Measurements from ENCODE around the gene SLC66A1.

Gene SLC66A1

DNA sequence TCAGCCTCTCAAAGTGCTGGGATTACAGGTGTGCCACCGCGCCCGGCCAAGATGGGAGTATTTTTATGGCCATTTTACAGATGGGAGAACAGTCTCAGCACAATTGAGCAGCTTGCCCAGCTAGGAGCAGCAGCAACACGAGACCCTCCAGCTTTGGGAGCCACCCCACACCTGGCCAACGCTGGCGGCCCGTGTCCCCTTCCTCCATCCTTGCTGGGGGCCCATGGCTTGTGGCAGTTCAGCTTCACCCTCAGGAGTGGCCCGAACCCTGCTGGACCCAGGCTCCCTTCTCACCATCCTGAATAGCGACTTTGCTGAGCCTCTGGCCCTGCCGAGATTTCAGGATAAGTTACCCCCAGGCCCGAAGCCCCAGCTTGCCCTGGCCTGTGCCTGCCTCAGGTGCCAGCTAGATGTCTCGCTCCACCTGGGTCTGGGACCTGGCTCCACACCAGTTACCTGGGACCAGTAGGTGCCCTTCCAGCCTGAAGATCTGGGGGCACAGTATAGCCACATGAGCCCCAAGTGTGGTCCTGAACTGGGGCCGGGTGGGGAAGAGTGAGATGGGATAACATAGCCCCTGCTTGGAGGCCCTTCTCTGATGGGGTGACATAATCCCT, 19.2 kb downstream of the SLC66A1 start:
- H4K20me1 ChIP-seq, result 0 out of 2 replicates have a peak, but pooled peaks cover 4% of the 10 kb centered on the region
- H3K9ac ChIP-seq, result no peak overlapping the region
- peak overlapping the region; percentile 11; the same call in 1 of the 2 replicates for H3K4me2 ChIP-seq
- peaks cover 29% of the 10 kb centered on the region for H3K36me3 ChIP-seq
- H3K27ac ChIP-seq, result no peak overlapping the region
- H3K4me3 ChIP-seq, result no peak overlapping the region
- H3K4me1 ChIP-seq, result peaks cover 24% of the 10 kb centered on the region
- no peaks in the 10 kb centered on the region for H3K27me3 ChIP-seq
- H3K9me3 ChIP-seq, result no peaks in the 10 kb centered on the region
- no peak for TF ChIP-seq Cebpa-rat (IDR thresholded peaks at IDR 0.05)

DNA sequence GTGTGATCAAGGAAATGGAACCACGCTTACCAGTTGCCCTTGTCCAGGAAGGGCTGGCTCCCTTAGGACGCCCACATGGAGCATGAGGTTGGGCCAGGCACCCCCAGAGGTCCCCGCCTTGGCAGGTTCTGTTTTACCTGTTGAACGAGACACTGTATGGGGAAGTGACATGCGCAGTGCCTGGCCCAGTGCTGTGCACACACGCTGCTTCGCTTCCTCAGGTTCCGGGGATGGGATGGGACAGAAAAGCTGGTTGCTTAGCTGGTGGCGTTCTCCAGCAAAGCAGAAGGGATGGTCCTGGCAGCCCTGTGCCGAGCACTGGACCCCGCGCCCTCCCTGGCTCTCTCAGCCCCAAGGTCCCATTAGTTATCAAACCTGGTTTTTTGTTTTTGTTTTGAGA, 20.7 kb downstream of the SLC66A1 start:
- Histone ChIP-seq H3K36me3 (peaks cover 37% of the 10 kb centered on the region), H3K9me3 (no peaks in the 10 kb centered on the region), H3K4me2 (no peak overlapping the region), H3K9ac (no peak overlapping the region), H3K4me1 (peaks cover 28% of the 10 kb centered on the region), H3K4me3 (no peak overlapping the region), H3K27ac (no peak overlapping the region), H4K20me1 (no peaks in the 10 kb centered on the region), H3K27me3 (no peaks in the 10 kb centered on the region)
- TF ChIP-seq Cebpa-rat (IDR thresholded peaks at IDR 0.05), result no peak

DNA sequence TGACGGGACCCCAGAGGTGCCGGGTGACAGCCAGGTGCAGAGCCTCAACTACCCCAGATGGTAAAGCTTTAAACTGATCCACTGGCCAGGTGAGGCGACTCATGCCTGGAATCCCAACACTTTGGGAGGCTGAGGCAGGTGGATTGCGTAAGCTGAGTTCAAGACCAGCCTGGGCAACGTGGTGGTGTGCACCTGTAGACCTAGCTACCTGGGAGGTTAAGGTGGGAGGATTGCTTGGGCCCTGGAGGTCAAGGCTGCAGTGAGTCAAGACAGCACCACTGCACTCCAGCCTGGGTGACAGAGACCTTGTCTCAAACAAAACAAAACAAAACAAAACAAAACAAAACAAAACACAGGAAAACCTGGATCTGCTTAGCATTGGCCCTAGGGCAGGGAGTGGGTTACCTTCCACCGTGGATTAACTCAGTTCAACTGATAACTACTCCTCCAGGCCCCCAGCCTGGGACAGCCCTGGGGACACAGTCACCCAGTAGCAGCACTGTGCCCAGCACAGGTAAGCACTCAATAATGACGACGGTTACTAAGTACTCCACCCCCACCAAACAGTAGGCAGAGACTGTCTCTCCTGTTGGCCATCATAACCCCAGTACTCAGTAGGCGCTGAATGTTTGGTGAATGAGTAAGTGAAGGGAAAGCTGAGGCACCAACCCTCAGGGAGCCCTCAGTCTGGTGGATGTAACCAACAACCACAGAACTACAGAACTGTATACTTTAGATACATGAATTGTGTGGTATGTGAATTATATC, 21.6 kb downstream of the SLC66A1 start:
- Histone ChIP-seq H4K20me1 (no peaks in the 10 kb centered on the region), H3K36me3 (peaks cover 38% of the 10 kb centered on the region), H3K4me2 (no peak overlapping the region), H3K4me1 (peaks cover 30% of the 10 kb centered on the region), H3K27ac (no peak overlapping the region), H3K9me3 (no peaks in the 10 kb centered on the region), H3K9ac (no peak overlapping the region), H3K27me3 (no peaks in the 10 kb centered on the region), H3K4me3 (no peak overlapping the region)
- TF ChIP-seq Cebpa-rat (IDR thresholded peaks at IDR 0.05), result 0 out of 2 replicates have a peak, but pooled peaks have one; percentile 8

DNA sequence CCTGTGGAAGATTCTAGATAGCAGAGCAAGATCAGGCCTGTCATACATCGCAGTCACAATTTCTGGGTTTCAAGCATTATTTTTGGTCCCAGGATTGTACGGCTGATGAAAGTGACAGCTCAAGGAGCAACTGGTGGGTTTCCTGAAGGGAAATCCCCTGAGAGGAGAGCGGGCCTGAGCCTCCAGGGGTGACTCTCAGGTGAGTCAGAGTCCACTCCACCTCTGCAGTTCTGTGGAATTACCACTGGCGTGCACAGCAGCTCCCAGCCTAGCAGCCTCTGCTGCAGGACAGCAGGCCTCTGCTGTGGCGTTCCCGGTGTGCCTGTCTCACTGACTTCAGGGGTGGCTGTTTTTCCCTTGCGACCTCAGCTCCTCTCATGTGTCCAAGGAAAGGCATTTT, 24.4 kb downstream of the SLC66A1 start:
- H4K20me1 ChIP-seq, result peaks cover 9% of the 10 kb centered on the region; the same call in 1 of the 2 replicates
- peak overlapping the region; percentile 23; the same call in 1 of the 2 replicates for H3K9ac ChIP-seq
- H3K4me1 ChIP-seq, result peaks cover 30% of the 10 kb centered on the region
- no peaks in the 10 kb centered on the region for H3K27me3 ChIP-seq
- peak overlapping the region; percentile 20 for H3K4me2 ChIP-seq
- no peak for TF ChIP-seq Cebpa-rat (IDR thresholded peaks at IDR 0.05)
- no peaks in the 10 kb centered on the region for H3K9me3 ChIP-seq
- H3K27ac ChIP-seq, result no peak overlapping the region
- H3K4me3 ChIP-seq, result no peak overlapping the region
- peaks cover 54% of the 10 kb centered on the region for H3K36me3 ChIP-seq

DNA sequence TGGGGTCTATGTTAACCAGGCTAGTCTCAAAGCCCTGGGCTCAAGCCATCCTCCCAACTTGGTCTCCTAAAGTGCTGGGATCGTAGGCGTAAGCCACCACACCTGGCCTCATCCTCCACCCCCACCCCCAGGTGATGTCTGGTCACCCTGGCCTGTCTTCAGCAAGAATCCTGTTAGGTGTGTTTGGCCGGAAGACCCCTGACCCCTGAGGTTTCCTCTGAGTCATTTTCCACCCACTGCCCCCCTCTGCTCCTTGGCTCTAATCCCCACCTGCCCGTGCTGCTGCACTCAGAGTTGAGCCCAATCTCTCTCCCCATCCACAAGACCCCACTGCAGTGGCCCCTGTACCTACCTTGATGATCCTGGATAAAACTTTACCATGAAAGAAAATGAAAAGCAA, 25.2 kb downstream of the SLC66A1 start:
- Histone ChIP-seq H3K27ac (peak overlapping the region; percentile 16; the same call in 1 of the 2 replicates), H3K9me3 (no peaks in the 10 kb centered on the region), H3K4me3 (no peak overlapping the region), H3K36me3 (peaks cover 60% of the 10 kb centered on the region), H3K27me3 (no peaks in the 10 kb centered on the region), H3K9ac (no peak overlapping the region), H3K4me1 (peaks cover 24% of the 10 kb centered on the region), H4K20me1 (peaks cover 9% of the 10 kb centered on the region; the same call in 1 of the 2 replicates), H3K4me2 (peak overlapping the region; percentile 15; the same call in 1 of the 2 replicates)
- TF ChIP-seq Cebpa-rat (IDR thresholded peaks at IDR 0.05), result no peak

DNA sequence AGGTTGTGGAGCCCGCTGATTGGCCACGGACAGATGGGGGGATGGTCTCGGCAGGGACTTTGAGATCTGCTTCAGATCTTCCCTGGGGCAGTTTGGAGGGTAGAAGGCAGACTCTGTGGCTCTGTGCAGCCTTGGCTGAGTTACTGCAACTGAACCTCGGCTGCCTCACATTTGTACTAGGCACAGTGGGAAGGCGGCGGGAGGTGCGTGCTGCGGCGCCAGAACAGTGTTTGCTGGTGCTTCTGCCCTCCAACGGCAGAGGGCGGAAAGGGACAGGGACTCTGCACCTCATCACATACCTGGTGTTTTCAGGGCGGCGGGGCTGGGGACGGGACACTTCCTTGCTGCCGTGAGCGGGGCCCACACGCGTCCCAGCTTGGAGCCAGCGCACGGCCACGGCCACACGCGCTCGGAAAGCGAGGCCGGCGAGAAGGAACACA, 26.2 kb downstream of the SLC66A1 start:
- no peak overlapping the region for H3K9ac ChIP-seq
- H3K4me3 ChIP-seq, result no peak overlapping the region
- no peak for TF ChIP-seq Cebpa-rat (IDR thresholded peaks at IDR 0.05)

DNA sequence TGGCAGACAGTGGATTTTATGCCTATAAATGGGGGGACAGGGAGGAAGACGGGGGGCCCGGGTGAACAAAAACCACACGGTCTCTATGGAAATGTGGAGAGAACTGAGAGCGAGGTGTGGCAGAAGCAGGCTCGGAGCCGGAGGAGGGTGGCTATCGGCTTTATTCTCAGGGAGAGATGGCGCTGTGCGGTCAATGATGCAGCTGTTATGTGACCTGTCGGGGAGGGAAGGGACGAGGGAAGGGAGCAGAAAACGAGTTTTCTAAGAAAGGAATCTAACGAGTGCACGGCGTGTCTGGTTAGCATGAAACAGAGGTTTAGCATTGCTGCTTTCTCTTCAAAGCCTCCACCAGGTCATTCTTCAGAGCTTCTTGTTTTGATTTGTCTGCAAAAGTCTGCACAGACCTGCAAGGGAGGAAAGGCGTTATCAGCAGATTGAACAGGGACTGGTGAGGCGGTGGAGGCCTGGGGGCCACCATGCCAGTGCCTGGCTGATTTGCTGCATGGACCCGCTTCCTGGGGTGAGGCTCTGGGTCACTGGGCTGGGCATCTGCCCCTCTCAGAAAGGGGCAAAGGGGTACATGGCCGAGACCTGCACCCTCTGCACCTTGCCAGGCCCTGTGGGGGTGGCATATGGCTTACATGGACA, 27.2 kb downstream of the SLC66A1 start:
- no peak overlapping the region; the same call in 1 of the 2 replicates for H3K9ac ChIP-seq
- no peak overlapping the region for H3K4me2 ChIP-seq
- no peak for TF ChIP-seq Cebpa-rat (IDR thresholded peaks at IDR 0.05)
- H4K20me1 ChIP-seq, result peaks cover 14% of the 10 kb centered on the region; the same call in 1 of the 2 replicates
- no peak overlapping the region for H3K4me3 ChIP-seq
- no peak overlapping the region for H3K27ac ChIP-seq
- H3K9me3 ChIP-seq, result no peaks in the 10 kb centered on the region
- H3K36me3 ChIP-seq, result peaks cover 75% of the 10 kb centered on the region
- no peaks in the 10 kb centered on the region for H3K27me3 ChIP-seq
- peaks cover 18% of the 10 kb centered on the region for H3K4me1 ChIP-seq

More for the DNA sequence above, 26.2 kb downstream of the SLC66A1 start:
- Histone ChIP-seq H4K20me1 (peaks cover 9% of the 10 kb centered on the region; the same call in 1 of the 2 replicates), H3K27me3 (no peaks in the 10 kb centered on the region), H3K4me2 (no peak overlapping the region), H3K36me3 (peaks cover 65% of the 10 kb centered on the region), H3K27ac (no peak overlapping the region), H3K4me1 (peaks cover 18% of the 10 kb centered on the region), H3K9me3 (no peaks in the 10 kb centered on the region)

DNA sequence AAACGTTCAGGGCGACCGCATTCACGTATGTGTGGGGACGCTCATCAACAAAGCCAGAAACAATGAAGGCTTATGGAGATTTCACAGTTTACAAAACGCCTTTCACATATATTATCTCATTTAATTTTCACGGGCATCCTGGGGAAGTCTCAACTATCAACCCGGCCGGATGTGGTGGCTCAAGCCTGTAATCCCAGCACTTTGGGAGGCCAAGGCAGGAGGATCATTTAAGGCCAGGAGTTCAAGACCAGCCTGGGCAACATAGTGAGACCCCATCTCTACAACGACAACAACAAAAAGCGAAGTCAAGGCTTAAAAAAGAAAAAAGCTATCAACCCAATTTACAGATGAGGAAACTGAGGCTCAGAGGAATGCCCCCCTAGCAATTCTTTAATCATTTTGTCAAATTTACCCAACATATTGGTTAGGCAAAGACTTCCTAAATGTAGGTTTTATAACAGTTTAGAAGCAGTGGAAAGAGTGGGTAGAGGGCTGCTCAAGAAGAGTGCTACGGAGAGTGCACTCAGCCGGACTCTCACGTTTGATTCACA, 28.3 kb downstream of the SLC66A1 start:
- H3K27ac ChIP-seq, result no peak overlapping the region
- no peaks in the 10 kb centered on the region for H3K27me3 ChIP-seq
- TF ChIP-seq Cebpa-rat (IDR thresholded peaks at IDR 0.05), result no peak
- H4K20me1 ChIP-seq, result peaks cover 24% of the 10 kb centered on the region; the same call in 1 of the 2 replicates
- H3K9ac ChIP-seq, result no peak overlapping the region
- H3K9me3 ChIP-seq, result no peaks in the 10 kb centered on the region
- H3K4me3 ChIP-seq, result no peak overlapping the region
- peaks cover 86% of the 10 kb centered on the region for H3K36me3 ChIP-seq
- no peak overlapping the region for H3K4me2 ChIP-seq
- H3K4me1 ChIP-seq, result peaks cover 18% of the 10 kb centered on the region

DNA sequence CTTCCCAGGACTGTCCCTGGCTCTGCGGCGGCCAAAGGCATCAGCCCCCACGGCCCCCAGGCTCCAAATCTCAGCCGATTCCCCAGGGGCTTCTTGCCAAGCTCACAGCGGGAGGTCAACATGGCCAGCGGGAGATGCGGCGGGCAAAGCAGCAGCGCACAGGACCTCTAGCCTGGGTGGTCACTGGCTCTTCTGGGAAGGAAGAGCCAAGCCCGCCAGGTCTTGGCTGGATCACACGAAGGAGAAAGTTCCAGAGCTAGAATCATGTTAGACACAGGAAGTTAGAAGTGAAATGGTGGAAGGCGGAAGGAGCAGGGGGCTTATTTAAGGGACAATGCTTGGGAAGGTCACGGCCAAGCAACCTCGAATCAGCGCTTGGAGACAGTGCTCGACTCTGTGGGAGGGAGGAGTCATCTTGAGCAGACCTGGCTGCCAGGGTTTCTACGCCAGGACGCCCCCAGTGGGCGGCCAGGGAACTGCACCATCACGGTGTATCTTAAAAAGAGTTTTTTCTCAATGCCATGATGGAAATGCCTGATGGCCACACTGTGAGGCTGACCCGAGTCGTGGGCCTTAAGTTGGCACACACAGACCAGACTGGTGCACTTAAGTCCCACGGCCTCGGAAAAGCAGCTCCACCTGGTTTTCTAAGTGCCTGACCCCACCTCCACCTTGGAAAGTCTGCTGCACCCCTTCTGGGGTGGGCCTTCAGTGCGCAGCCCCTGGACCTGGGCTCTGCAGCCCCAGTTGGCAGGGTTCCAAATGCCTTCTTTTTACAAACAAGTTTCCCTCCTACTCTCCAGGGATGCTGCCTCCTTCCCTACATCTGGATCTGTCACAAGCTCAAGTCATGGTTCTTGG, 29.3 kb downstream of the SLC66A1 start:
- Histone ChIP-seq H3K36me3 (peaks cover 92% of the 10 kb centered on the region), H3K4me3 (no peak overlapping the region), H3K4me1 (peaks cover 14% of the 10 kb centered on the region), H4K20me1 (peaks cover 26% of the 10 kb centered on the region; the same call in 1 of the 2 replicates), H3K27ac (no peak overlapping the region), H3K9me3 (no peaks in the 10 kb centered on the region), H3K27me3 (no peaks in the 10 kb centered on the region), H3K9ac (no peak overlapping the region), H3K4me2 (no peak overlapping the region)
- no peak for TF ChIP-seq Cebpa-rat (IDR thresholded peaks at IDR 0.05)
